NOMO-1 treated with dmso at 0.1 percent for 144 hours (cell line): ENCODE measurements around the gene PDE5A.
"Not testable (repeated sequence)": the region's sequence is repeated elsewhere in the genome, so short reads cannot be mapped to it uniquely, and the experiment has no call there.

Source experiments
- DNase-seq: peaks from one replicate; lab custom pipeline; 2025; ENCODE audit not compliant: unreplicated experiment; lab: John Stamatoyannopoulos, UW

PDE5A gene

GRCh38 chr4:119646347-119647071 is 17.9 kb upstream of the PDE5A start:
- no peak for DNase-seq

GRCh38 chr4:119643306-119644042 is 14.9 kb upstream of the PDE5A start:
- no peak for DNase-seq

- no peak for DNase-seq
Measured at GRCh38 chr4:119641765-119642164, 13.2 kb upstream of the PDE5A start.

GRCh38 chr4:119638359-119638758 is 9.8 kb upstream of the PDE5A start:
- DNase-seq = no peak

GRCh38 chr4:119636851-119637250 is 8.2 kb upstream of the PDE5A start:
- not testable (repeated sequence) for DNase-seq

GRCh38 chr4:119632216-119632615 is 3.6 kb upstream of the PDE5A start:
- no peak for DNase-seq

GRCh38 chr4:119629142-119629471 is 503 bp upstream of the PDE5A start:
- DNase-seq = no peak

- DNase-seq = no peak
Measured at GRCh38 chr4:119627267-119628255, 1.0 kb downstream of the PDE5A start.

GRCh38 chr4:119626943-119627266 is 1.7 kb downstream of the PDE5A start:
- DNase-seq = no peak

GRCh38 chr4:119626420-119626819 is 2.2 kb downstream of the PDE5A start:
- DNase-seq = no peak

- no peak for DNase-seq
Measured at GRCh38 chr4:119625761-119626160, 2.8 kb downstream of the PDE5A start.

- DNase-seq = no peak
Measured at GRCh38 chr4:119624356-119624755, 4.2 kb downstream of the PDE5A start.

- no peak for DNase-seq
Measured at GRCh38 chr4:119623025-119623424, 5.6 kb downstream of the PDE5A start.

GRCh38 chr4:119615068-119615719 is 13.4 kb downstream of the PDE5A start:
- no peak for DNase-seq

- DNase-seq = no peak
Measured at GRCh38 chr4:119604266-119604665, 24.3 kb downstream of the PDE5A start.

GRCh38 chr4:119602366-119602765 is 26.2 kb downstream of the PDE5A start:
- DNase-seq = no peak

GRCh38 chr4:119598521-119598920 is 30.1 kb downstream of the PDE5A start:
- no peak for DNase-seq

GRCh38 chr4:119597377-119597776 is 31.2 kb downstream of the PDE5A start:
- no peak for DNase-seq

- no peak for DNase-seq
Measured at GRCh38 chr4:119593698-119594097, 34.9 kb downstream of the PDE5A start.

- DNase-seq = no peak
Measured at GRCh38 chr4:119592830-119593229, 35.8 kb downstream of the PDE5A start.

GRCh38 chr4:119589165-119589564 is 39.4 kb downstream of the PDE5A start:
- DNase-seq = no peak
